HepG2 (cell line): ENCODE measurements around the gene WDR45B. TPM values are rescaled to one million over a fixed set of nuclear protein-coding genes. Genes with fewer than 3 reads are reported as not detected.
A peak's percentile ranks its signal among the peaks of the same experiment; 100 is the strongest.

ENCODE experiments used
- ATAC-seq: fragments of 200-7000 bp; cut with Tn5 transposase; 3 replicates; pipeline ENCODE4 v1.9.1; 2020; ENCODE audit warnings: mild to moderate bottlenecking, moderate library complexity
- BruUV-seq: library from RNA; stranded (reverse); fragments of 400-500 nt; replicated peaks from 2 replicates; lab custom pipeline; 2021; lab: Mats Ljungman, UMichigan
- CTCF ChIA-PET: fragments of 300-600 bp; formaldehyde crosslinking; extraction: SDS; loops from one replicate; lab custom pipeline; 2021; ENCODE audit warnings: low total read pairs, inconsistent platforms, low intra/inter-chr PET ratio; lab: Yijun Ruan, JAX
- POLR2A ChIA-PET: fragments of 350-600 bp; sonication (Branson Sonifier 250); formaldehyde crosslinking; loops from one replicate; lab custom pipeline; 2020; ENCODE audit warnings: antibody characterized with exemption, inconsistent platforms; lab: Yijun Ruan, JAX
- DNase-seq: peaks from one replicate; pipeline ENCODE4 v3.0.0-alpha.2; 2015; ENCODE audit warnings: low spot score
- FAIRE-seq: peaks from 3 replicates; lab custom pipeline; 2011; peaks lifted over from hg19 to GRCh38; lab: Jason Lieb, UNC
- H2AFZ ChIP-seq: one replicate; pipeline ENCODE4 v1.6.1; 2011; ENCODE audit warnings: low read length, inconsistent platforms
- H3K27ac ChIP-seq: fragments of 300-600 bp; 3 replicates; pipeline ENCODE4 v1.8.0; 2011; ENCODE audit warnings: mixed run types, mild to moderate bottlenecking, mixed read lengths, low read length, inconsistent platforms; ENCODE audit not compliant: insufficient read depth; ENCODE audit errors: extremely low read length
- H3K27me3 ChIP-seq, 2 experiments: fragments of 200-600 bp in 1 of 2; 2 replicates in 1 of 2; 3 replicates in 1 of 2; pipeline versions ENCODE4 v1.6.0 to v1.8.0; 2011; ENCODE audit warnings: low read length in 2 of 2, mild to moderate bottlenecking in 2 of 2, moderate library complexity in 2 of 2, inconsistent platforms in 1 of 2; ENCODE audit not compliant: insufficient read depth in 2 of 2, control insufficient read depth in 1 of 2
- H3K36me3 ChIP-seq, 2 experiments: fragments of 200-600 bp in 1 of 2; replicated peaks in 1 of 2; 2 replicates in 1 of 2; 3 replicates in 1 of 2; pipeline versions ENCODE4 v1.5.1 to v1.8.0; 2011; ENCODE audit warnings: low read length in 2 of 2, inconsistent platforms in 1 of 2; ENCODE audit not compliant: insufficient read depth in 2 of 2, control insufficient read depth in 1 of 2
- H3K4me1 ChIP-seq: 2 replicates; pipeline ENCODE4 v1.5.1; 2012; ENCODE audit warnings: low read length, inconsistent platforms; ENCODE audit not compliant: insufficient read depth
- H3K4me2 ChIP-seq: 2 replicates; pipeline ENCODE4 v1.6.0; 2011; ENCODE audit warnings: low read depth, low read length, inconsistent platforms
- H3K4me3 ChIP-seq, 3 experiments: fragments of 200-600 bp in 1 of 3; sonication (generic), shearing (Covaris generic) in 1 of 3; replicated peaks in 1 of 3; 2 replicates each; pipeline ENCODE4 v1.5.1; 2011 to 2016; ENCODE audit warnings: low read length in 3 of 3, inconsistent platforms in 2 of 3, low read depth in 2 of 3, mild to moderate bottlenecking in 2 of 3, control low read depth in 1 of 3, mixed read lengths in 1 of 3; ENCODE audit not compliant: insufficient read depth in 1 of 3
- H3K79me2 ChIP-seq: one replicate; pipeline ENCODE4 v1.6.1; 2011; ENCODE audit warnings: low read length, inconsistent platforms; ENCODE audit not compliant: insufficient read depth
- H3K9ac ChIP-seq: 2 replicates; pipeline ENCODE4 v1.6.0; 2011; ENCODE audit warnings: mild to moderate bottlenecking, low read depth, low read length, inconsistent platforms; ENCODE audit not compliant: insufficient read depth
- H3K9me3 ChIP-seq: 2 replicates; pipeline ENCODE4 v1.5.1; 2012; ENCODE audit warnings: mild to moderate bottlenecking, low read length
- H4K20me1 ChIP-seq: 2 replicates; pipeline ENCODE4 v1.6.0; 2011; ENCODE audit warnings: inconsistent platforms, mild to moderate bottlenecking, low read length, moderate library complexity; ENCODE audit not compliant: insufficient read depth
- AGO2 ChIP-seq: fragments of 200-400 bp; formaldehyde crosslinking; optimal IDR thresholded peaks from 2 replicates; pipeline ENCODE3; 2017; ENCODE audit warnings: mild to moderate bottlenecking, low read depth, low read length, moderate library complexity
- FOSL1 ChIP-seq: sonication (generic); formaldehyde crosslinking; IDR thresholded peaks from 2 replicates; pipeline ENCODE4 v1.9.0; 2021; ENCODE audit warnings: missing genetic modification reagents, borderline replicate concordance
- IRX3 ChIP-seq: sonication (generic); formaldehyde crosslinking; IDR thresholded peaks from 2 replicates; pipeline ENCODE4 v1.8.1; 2023; ENCODE audit warnings: mild to moderate bottlenecking, low read depth, missing genetic modification reagents, borderline replicate concordance
- NCOA1 ChIP-seq: sonication (generic); formaldehyde crosslinking; IDR thresholded peaks from 2 replicates; pipeline ENCODE4 v1.9.0; 2021; ENCODE audit warnings: missing genetic modification reagents
- NRL ChIP-seq: sonication (generic); formaldehyde crosslinking; IDR thresholded peaks from 2 replicates; pipeline ENCODE4 v1.5.0; 2020; ENCODE audit warnings: missing genetic modification reagents, mild to moderate bottlenecking, moderate library complexity, borderline replicate concordance
- PPARG ChIP-seq: conservative IDR thresholded peaks from 2 replicates; pipeline ENCODE4 v1.6.1; 2016; ENCODE audit warnings: missing biosample characterization, missing genetic modification reagents
- SRSF4 ChIP-seq: fragments of 200-400 bp; formaldehyde crosslinking; IDR thresholded peaks from one replicate; pipeline ENCODE4 v1.6.1; 2018; ENCODE audit warnings: mild to moderate bottlenecking, low read depth, low read length, moderate library complexity; ENCODE audit not compliant: poor library complexity, severe bottlenecking
- ZFP36 ChIP-seq: fragments of 150-350 bp; IDR thresholded peaks from 2 replicates; pipeline ENCODE4 v1.6.1; 2018; ENCODE audit warnings: borderline replicate concordance, low read length, low read depth; ENCODE audit not compliant: partially characterized antibody
- ZNF20 ChIP-seq: sonication (generic); formaldehyde crosslinking; IDR thresholded peaks from 2 replicates; pipeline ENCODE4 v1.4.0; 2020; ENCODE audit warnings: mild to moderate bottlenecking, moderate library complexity, missing genetic modification reagents
- ZNF510 ChIP-seq: sonication (generic); formaldehyde crosslinking; IDR thresholded peaks from 2 replicates; pipeline ENCODE4 v1.4.0; 2020; ENCODE audit warnings: low read depth, mild to moderate bottlenecking, missing genetic modification reagents
- ZNF615 ChIP-seq: sonication (generic); formaldehyde crosslinking; IDR thresholded peaks from 2 replicates; pipeline ENCODE4 v1.5.0; 2020; ENCODE audit warnings: mild to moderate bottlenecking, missing genetic modification reagents, borderline replicate concordance
- WGBS: methylation state at CpG from one replicate; pipeline ENCODE4 v1.1.6; 2017; ENCODE audit warnings: low lambda C conversion rate; 5-methylcytosine and 5-hydroxymethylcytosine counted together
- in situ Hi-C: cut with HindIII; loops from 2 replicates; pipeline ENCODE4 v1.10.0; 2017; ENCODE audit warnings: low pct_unique_long_range_greater_than_20kb; ENCODE audit not compliant: extremely low pct_ligation_motif_present
- intact Hi-C: fragments of 100-400 bp; cut with micrococcal nuclease; formaldehyde crosslinking; loops from one replicate; pipeline ENCODE4 v1.10.0; 2022; ENCODE audit not compliant: unreplicated experiment
- polyA plus RNA-seq, 8 experiments: library from polyadenylated mRNA; depleted of rRNA in 3 of 8; stranded (reverse) in 7 of 8; unstranded in 1 of 8; fragments of >200 nt; fragmentation: Illumina TruSeq in 4 of 8; extraction: Trizol in 4 of 8; gene quantifications; 2 replicates each; pipeline versions ENCODE4 v1.2.1 to v1.2.3, GENCODE V29; 2011 to 2016; ENCODE audit warnings: low read depth in 4 of 8, missing spikeins in 1 of 8, mixed read lengths in 1 of 8; ENCODE audit not compliant: insufficient read depth in 1 of 8
- total RNA-seq, 5 experiments: library from RNA; depleted of rRNA; stranded (reverse); fragments of >200 nt; fragmentation: Illumina TruSeq; extraction: Trizol; gene quantifications; 2 replicates each; pipeline ENCODE4 v1.2.3, GENCODE V29; 2016; ENCODE audit warnings: low read depth in 1 of 5
- TF ChIP-seq, protein P1 (sequence below): sonication (generic); formaldehyde crosslinking; IDR thresholded peaks from 2 replicates; pipeline ENCODE4 v1.9.0; 2021; ENCODE audit warnings: missing genetic modification reagents, mild to moderate bottlenecking, borderline replicate concordance

Gene WDR45B
- total and polyA plus RNA-seq, 2 of the 13 experiments (the other 11 are each of a cell fraction or from before 2014, with no cell fraction given), result 86.2 to 155 TPM

DNA sequence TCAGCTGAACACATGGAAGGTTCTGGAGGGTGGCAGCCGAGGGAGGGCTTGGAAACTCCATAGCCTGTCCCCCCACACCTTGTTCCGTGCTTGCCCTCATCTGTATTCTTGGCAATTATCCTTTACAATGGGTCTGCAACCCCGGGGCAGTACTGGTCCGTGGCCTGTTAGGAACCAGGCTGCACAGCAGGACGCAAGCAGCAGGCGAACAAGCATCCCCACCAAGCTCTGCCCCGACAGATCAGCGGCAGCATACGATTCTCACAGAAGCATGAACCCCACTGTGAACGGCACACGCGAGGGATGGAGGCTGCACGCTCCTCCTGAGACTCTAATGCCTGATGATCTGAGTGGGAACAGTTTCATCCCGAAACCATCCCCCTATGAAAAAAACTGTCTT is 6.2 kb downstream of the WDR45B start:
- H3K27ac ChIP-seq, result no peak overlapping the region
- no peak for ATAC-seq
- H3K4me3 ChIP-seq, result no peak overlapping the region
- H3K79me2 ChIP-seq, result peaks cover 94% of the 10 kb centered on the region
- POLR2A ChIA-PET, result no interaction called here
- H3K9ac ChIP-seq, result no peak overlapping the region
- DNase-seq, result no peak
- intact Hi-C loops, result no loop called here
- H3K4me2 ChIP-seq, result no peak overlapping the region
- peaks cover 46% of the 10 kb centered on the region for H3K4me1 ChIP-seq
- no peak for FAIRE-seq
- H2AFZ ChIP-seq, result no peak overlapping the region
- H3K27me3 ChIP-seq, result no peaks in the 10 kb centered on the region; a peak in 1 of 5 replicates
- H4K20me1 ChIP-seq, result peaks cover 50% of the 10 kb centered on the region
- over 99% methylated on average over 14 of the region's 14 CpGs for WGBS
- H3K9me3 ChIP-seq, result no peaks in the 10 kb centered on the region
- no TSS peak for BruUV-seq
- CTCF ChIA-PET, result no interaction called here
- peaks cover 43 to 70% of the 10 kb centered on the region in 2 experiments for H3K36me3 ChIP-seq
- TF ChIP-seq FOSL1, result no peak
- TF ChIP-seq, protein P1, sequence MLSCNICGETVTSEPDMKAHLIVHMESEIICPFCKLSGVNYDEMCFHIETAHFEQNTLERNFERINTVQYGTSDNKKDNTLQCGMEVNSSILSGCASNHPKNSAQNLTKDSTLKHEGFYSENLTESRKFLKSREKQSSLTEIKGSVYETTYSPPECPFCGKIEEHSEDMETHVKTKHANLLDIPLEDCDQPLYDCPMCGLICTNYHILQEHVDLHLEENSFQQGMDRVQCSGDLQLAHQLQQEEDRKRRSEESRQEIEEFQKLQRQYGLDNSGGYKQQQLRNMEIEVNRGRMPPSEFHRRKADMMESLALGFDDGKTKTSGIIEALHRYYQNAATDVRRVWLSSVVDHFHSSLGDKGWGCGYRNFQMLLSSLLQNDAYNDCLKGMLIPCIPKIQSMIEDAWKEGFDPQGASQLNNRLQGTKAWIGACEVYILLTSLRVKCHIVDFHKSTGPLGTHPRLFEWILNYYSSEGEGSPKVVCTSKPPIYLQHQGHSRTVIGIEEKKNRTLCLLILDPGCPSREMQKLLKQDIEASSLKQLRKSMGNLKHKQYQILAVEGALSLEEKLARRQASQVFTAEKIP (CRISPR knock-in tag), result no peak
- 0 out of 2 replicates have a peak, but pooled peaks have one; percentile 40 for TF ChIP-seq NRL
- peak; percentile 48 for TF ChIP-seq AGO2
- in situ Hi-C loops, result no loop called here

DNA sequence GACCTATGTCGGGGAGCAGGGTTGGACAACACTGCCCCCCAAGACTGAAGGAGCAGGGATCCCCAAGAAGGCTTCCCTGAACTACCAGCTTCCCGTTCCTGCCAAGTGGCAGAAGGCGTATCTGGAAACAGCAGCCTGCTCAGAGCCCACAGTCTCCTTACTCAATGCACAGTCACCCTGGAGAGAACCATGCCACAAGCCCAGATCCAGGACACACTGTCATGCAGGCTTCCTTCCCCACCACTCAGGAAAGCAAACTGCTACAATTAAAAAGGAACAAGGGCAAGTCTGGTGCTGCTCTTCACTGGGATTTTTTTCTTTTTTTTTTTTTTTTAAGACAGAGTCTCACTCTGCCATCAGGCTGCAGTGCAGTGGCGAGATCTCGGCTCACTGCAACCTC is 8.2 kb downstream of the WDR45B start:
- H3K36me3 ChIP-seq, result peaks cover 43 to 74% of the 10 kb centered on the region in 2 experiments
- H3K79me2 ChIP-seq, result peaks cover 94% of the 10 kb centered on the region
- no peak for TF ChIP-seq IRX3 (CRISPR knock-in tag)
- no peak for TF ChIP-seq ZNF510 (CRISPR knock-in tag)
- no peak for TF ChIP-seq ZNF20 (CRISPR knock-in tag)
- TF ChIP-seq PPARG (CRISPR knock-in tag), result no peak
- TF ChIP-seq SRSF4, result no peak
- TF ChIP-seq ZFP36, result no peak
- TF ChIP-seq ZNF615 (CRISPR knock-in tag), result no peak
- no peak for TF ChIP-seq NCOA1 (CRISPR knock-in tag)
- H3K4me2 ChIP-seq, result no peak overlapping the region
- no peak overlapping the region for H3K4me3 ChIP-seq
- H4K20me1 ChIP-seq, result peaks cover 46% of the 10 kb centered on the region
- H3K9ac ChIP-seq, result no peak overlapping the region
- DNase-seq (no peak), ATAC-seq (peak; percentile 20; the same call in 2 of the 3 replicates), FAIRE-seq (no peak)
- no peaks in the 10 kb centered on the region for H3K9me3 ChIP-seq
- in situ Hi-C loops (no loop called here), intact Hi-C loops (no loop called here)
- 95% methylated on average over 5 of the region's 5 CpGs for WGBS
- H2AFZ ChIP-seq, result no peak overlapping the region
- H3K27ac ChIP-seq, result no peak overlapping the region
- H3K4me1 ChIP-seq, result peaks cover 47% of the 10 kb centered on the region
- ChIA-PET POLR2A (no interaction called here), CTCF (no interaction called here)
- no TSS peak for BruUV-seq
- no peaks in the 10 kb centered on the region for H3K27me3 ChIP-seq
